Common myeloid progenitor, CD34-positive (primary cell): ENCODE data around the gene ZBTB11.
"Not testable (repeated sequence)": the region's sequence is repeated elsewhere in the genome, so short reads cannot be mapped to it uniquely, and the experiment has no call there.

Experiments
- CTCF ChIA-PET: fragments of 350-600 bp; sonication (Branson Sonifier 250); formaldehyde crosslinking; loops from one replicate; lab custom pipeline; 2021; ENCODE audit warnings: antibody characterized with exemption; lab: Charles Lee
- POLR2A ChIA-PET: fragments of 350-600 bp; sonication (Branson Sonifier 250); formaldehyde crosslinking; loops from one replicate; lab custom pipeline; 2021; ENCODE audit warnings: antibody characterized with exemption; lab: Charles Lee
- DNase-seq, 3 donors: peaks; one replicate each; pipeline versions ENCODE4 v3.0.0 to v3.0.0-alpha.2; 2013
- H3K27ac ChIP-seq, 2 experiments: 1 replicate in 1 of 2; 2 replicates in 1 of 2; pipeline ENCODE4 v1.7.0; 2013; ENCODE audit warnings: inconsistent platforms in 2 of 2, low read length in 2 of 2, mild to moderate bottlenecking in 2 of 2, low read depth in 1 of 2, moderate library complexity in 1 of 2; ENCODE audit not compliant: severe bottlenecking in 2 of 2, insufficient read depth in 1 of 2, poor library complexity in 1 of 2
- H3K27me3 ChIP-seq, 5 experiments: replicated peaks in 2 of 5; 1 replicate in 3 of 5; 2 replicates in 2 of 5; pipeline versions ENCODE4 v1.6.1 to v1.7.0; 2013; ENCODE audit warnings: low read length in 4 of 5, mild to moderate bottlenecking in 2 of 5, moderate library complexity in 2 of 5, inconsistent platforms in 1 of 5; ENCODE audit not compliant: insufficient read depth in 5 of 5, control insufficient read depth in 4 of 5
- H3K36me3 ChIP-seq, 4 experiments: 1 replicate in 2 of 4; 2 replicates in 2 of 4; pipeline versions ENCODE4 v1.6.1 to v1.7.0; 2013; ENCODE audit warnings: low read length in 3 of 4, control low read depth in 1 of 4, mild to moderate bottlenecking in 1 of 4; ENCODE audit not compliant: control insufficient read depth in 4 of 4, insufficient read depth in 4 of 4
- H3K4me1 ChIP-seq, 4 experiments: 1 replicate in 3 of 4; 2 replicates in 1 of 4; pipeline versions ENCODE4 v1.6.1 to v1.7.1; 2013; ENCODE audit warnings: low read length in 3 of 4, mild to moderate bottlenecking in 3 of 4, control low read depth in 1 of 4, inconsistent platforms in 1 of 4, moderate library complexity in 1 of 4; ENCODE audit not compliant: control insufficient read depth in 4 of 4, insufficient read depth in 4 of 4; ENCODE audit errors: control extremely low read depth in 1 of 4
- H3K4me3 ChIP-seq, 7 experiments: 1 replicate in 4 of 7; 2 replicates in 3 of 7; pipeline versions ENCODE4 v1.5.1 to v1.7.0; 2013; ENCODE audit warnings: mild to moderate bottlenecking in 7 of 7, low read length in 6 of 7, moderate library complexity in 6 of 7, inconsistent platforms in 2 of 7, low read depth in 2 of 7, control low read depth in 1 of 7; ENCODE audit not compliant: insufficient read depth in 4 of 7, control insufficient read depth in 1 of 7; ENCODE audit errors: extremely low read depth in 1 of 7
- H3K9me3 ChIP-seq, 5 experiments: 1 replicate in 4 of 5; 2 replicates in 1 of 5; pipeline versions ENCODE4 v1.6.1 to v1.7.1; 2013; ENCODE audit warnings: low read length in 4 of 5, mild to moderate bottlenecking in 2 of 5, inconsistent platforms in 1 of 5, low read depth in 1 of 5, moderate library complexity in 1 of 5; ENCODE audit not compliant: control insufficient read depth in 4 of 5, insufficient read depth in 2 of 5; ENCODE audit errors: control extremely low read depth in 1 of 5
- WGBS: methylation state at CpG from one replicate; pipeline ENCODE4 v1.1.5; 2013; ENCODE audit not compliant: insufficient coverage; 5-methylcytosine and 5-hydroxymethylcytosine counted together

Gene ZBTB11

GRCh38 chr3:101678837-101679236, 1.9 kb upstream of the ZBTB11 start:
- H3K9me3 ChIP-seq, H3K27ac ChIP-seq, DNase-seq, H3K4me3 ChIP-seq, H3K27me3 ChIP-seq: not testable (repeated sequence)
- peaks cover 14 to 41% (median 33%) of the 10 kb centered on the region in 4 experiments for H3K36me3 ChIP-seq
- WGBS, result no CpG with 5 or more reads among the region's 2 CpGs
- ChIA-PET POLR2A (interaction anchor here (0.6 kb wide), 1 partner anchor 105 kb away, joined by 3 read pairs; the partner anchor contains the start of gene PCNP), CTCF (interaction anchor here (0.6 to 2.0 kb wide), 4 partner anchors 10 to 849 kb away, joined by 3 to 7 read pairs (median 5); no protein-coding TSS in a partner anchor)
- H3K4me1 ChIP-seq, result peaks cover 12 to 29% (median 21%) of the 10 kb centered on the region in 4 experiments

- no peak for DNase-seq
- 88% methylated on average over 25 of the region's 29 CpGs for WGBS
- no peaks in the 10 kb centered on the region for H3K9me3 ChIP-seq
- ChIA-PET POLR2A (interaction anchor here (2.6 to 2.7 kb wide), 2 partner anchors 8 to 103 kb away, joined by 12 to 18 read pairs; partner anchors contain the start of genes PCNP and RPL24), CTCF (interaction anchor here (0.6 to 3.7 kb wide), 7 partner anchors 9 to 1730 kb away, joined by 3 to 33 read pairs (median 5); partner anchors contain the start of genes PCNP and RPL24)
- peaks cover 12 to 23% (median 17%) of the 10 kb centered on the region in 4 experiments for H3K4me1 ChIP-seq
- peak overlapping the region; percentile 11 to 96 for H3K27ac ChIP-seq
- peak overlapping the region in 6 of 7 experiments; percentile 86 to 99 (median 98) for H3K4me3 ChIP-seq
- H3K27me3 ChIP-seq, result no peaks in the 10 kb centered on the region
- peaks cover 12 to 31% (median 28%) of the 10 kb centered on the region in 4 experiments for H3K36me3 ChIP-seq
Measured at GRCh38 chr3:101677436-101678286, 729 bp upstream of the ZBTB11 start.

GRCh38 chr3:101676216-101676764, 642 bp downstream of the ZBTB11 start:
- WGBS, result 0% methylated on average over 50 of the region's 57 CpGs
- peak; percentile 96 to 97 (median 97) for DNase-seq
- POLR2A ChIA-PET, result interaction anchor here (1.0 to 2.7 kb wide), 4 partner anchors 9 to 173 kb away, joined by 4 to 18 read pairs (median 8); partner anchors contain the start of genes NFKBIZ, PCNP and RPL24
- Histone ChIP-seq H3K27ac (peak overlapping the region; percentile 90 to 96), H3K9me3 (no peaks in the 10 kb centered on the region), H3K4me1 (peaks cover 12 to 23% (median 17%) of the 10 kb centered on the region in 4 experiments), H3K36me3 (peaks cover 7 to 23% (median 17%) of the 10 kb centered on the region in 4 experiments), H3K27me3 (no peaks in the 10 kb centered on the region), H3K4me3 (peak overlapping the region; percentile 86 to 99 (median 97))
- CTCF ChIA-PET, result interaction anchor here (0.9 to 3.7 kb wide), 5 partner anchors 11 to 115 kb away, joined by 3 to 33 read pairs (median 3); partner anchors contain the start of genes RPL24 and TRMT10C

GRCh38 chr3:101675709-101676215, 1.2 kb downstream of the ZBTB11 start:
- no peaks in the 10 kb centered on the region for H3K27me3 ChIP-seq
- peak overlapping the region; percentile 86 to 99 (median 97) for H3K4me3 ChIP-seq
- H3K4me1 ChIP-seq, result peaks cover 12 to 23% (median 17%) of the 10 kb centered on the region in 4 experiments
- no peaks in the 10 kb centered on the region for H3K9me3 ChIP-seq
- ChIA-PET CTCF (interaction anchor here (1.1 to 3.7 kb wide), 4 partner anchors 11 to 51 kb away, joined by 3 to 33 read pairs (median 4); partner anchors contain the start of gene RPL24), POLR2A (interaction anchor here (1.0 to 2.7 kb wide), 4 partner anchors 10 to 174 kb away, joined by 4 to 18 read pairs (median 8); partner anchors contain the start of genes NFKBIZ, PCNP and RPL24)
- H3K36me3 ChIP-seq, result peaks cover 8 to 23% (median 19%) of the 10 kb centered on the region in 4 experiments
- no peak for DNase-seq
- peak overlapping the region; percentile 90 to 96 for H3K27ac ChIP-seq
- WGBS, result 19% methylated on average over 23 of the region's 27 CpGs

- Histone ChIP-seq H3K9me3 (no peaks in the 10 kb centered on the region), H3K4me1 (peaks cover 12 to 23% (median 17%) of the 10 kb centered on the region in 4 experiments), H3K4me3 (peak overlapping the region in 3 of 7 experiments; percentile 33 to 48 (median 45)), H3K27ac (peak overlapping the region in 1 of 2 experiments; percentile 96), H3K36me3 (peaks cover 5 to 20% (median 14%) of the 10 kb centered on the region in 4 experiments), H3K27me3 (no peaks in the 10 kb centered on the region)
- CTCF ChIA-PET, result interaction anchor here (1.1 to 3.7 kb wide), 3 partner anchors 12 to 128 kb away, joined by 3 to 33 read pairs (median 3); partner anchors contain the start of gene RPL24
- 82% methylated on average over 3 of the region's 9 CpGs for WGBS
- no peak for DNase-seq
- POLR2A ChIA-PET, result no interaction called here
Measured at GRCh38 chr3:101674518-101674917, 2.4 kb downstream of the ZBTB11 start.

- no peaks in the 10 kb centered on the region for H3K27me3 ChIP-seq
- no peak for DNase-seq
- peak overlapping the region in 1 of 2 experiments; percentile 22 for H3K27ac ChIP-seq
- WGBS, result 95% methylated on average over 7 of the region's 13 CpGs
- H3K4me3 ChIP-seq, result no peak overlapping the region
- ChIA-PET POLR2A (no interaction called here), CTCF (interaction anchor here (0.7 to 1.4 kb wide), 6 partner anchors 9 to 51 kb away, joined by 3 to 4 read pairs (median 4); partner anchors contain the start of gene CEP97)
- no peaks in the 10 kb centered on the region for H3K9me3 ChIP-seq
- peaks cover 7 to 23% (median 17%) of the 10 kb centered on the region in 4 experiments for H3K36me3 ChIP-seq
- peaks cover 12 to 23% (median 17%) of the 10 kb centered on the region in 4 experiments for H3K4me1 ChIP-seq
Measured at GRCh38 chr3:101673953-101674352, 3.0 kb downstream of the ZBTB11 start.
